ENCODE measurements around the gene PRDM16.

PRDM16 gene

GRCh38 chr1:3425486-3426215, 356.6 kb downstream of the PRDM16 start:
- no peak for DNase-seq

DNA sequence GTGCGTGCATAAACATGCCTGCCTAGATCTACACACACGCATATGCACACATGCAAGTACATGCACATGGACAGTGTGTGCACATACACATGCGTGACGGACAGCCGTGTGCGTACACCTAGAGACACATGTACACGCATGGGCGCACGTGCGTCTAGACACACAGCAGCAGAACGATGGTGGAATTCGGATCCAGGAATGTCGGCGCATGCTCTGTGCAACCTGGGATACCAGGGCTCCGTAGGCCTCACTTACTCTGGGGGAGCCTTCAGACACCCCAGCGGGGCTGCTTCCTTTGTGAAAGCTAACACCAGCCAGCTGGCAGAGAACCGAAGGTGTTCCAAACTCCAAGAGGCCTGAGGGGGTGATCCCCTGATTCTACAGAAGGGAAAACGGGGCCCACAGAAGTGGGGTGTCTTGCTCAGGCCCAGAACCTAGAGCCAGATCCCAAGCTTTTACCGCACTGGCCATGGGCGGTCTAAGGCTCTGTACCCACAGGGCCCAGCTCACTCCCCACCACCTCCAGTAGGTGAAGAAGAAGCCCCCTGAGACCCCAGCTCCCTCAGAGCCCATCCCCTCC, 358.0 kb downstream of the PRDM16 start:
- no peak for DNase-seq

GRCh38 chr1:3427711-3428704, 359.0 kb downstream of the PRDM16 start:
- no peak for DNase-seq

DNA sequence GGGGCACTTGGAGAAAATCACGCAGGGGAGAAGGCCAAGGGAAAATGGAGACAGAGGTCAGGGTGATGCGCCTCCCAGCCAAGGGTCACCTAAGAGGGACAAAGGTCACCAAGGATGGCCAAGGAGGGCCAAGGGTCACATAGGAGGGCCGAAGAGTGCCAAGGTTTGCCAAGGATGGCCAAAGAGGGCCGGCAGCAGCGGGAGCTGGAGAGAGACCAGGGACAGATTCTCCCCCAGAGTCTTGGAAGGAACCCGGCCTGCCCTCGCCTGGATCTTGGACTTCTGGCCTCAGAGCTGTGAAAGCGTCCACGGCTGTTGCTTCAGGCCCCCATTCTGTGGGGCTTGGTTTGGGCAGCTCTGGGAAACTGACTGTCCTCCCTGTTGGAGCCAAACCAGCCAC, 359.9 kb downstream of the PRDM16 start:
- DNase-seq, result no peak

DNA sequence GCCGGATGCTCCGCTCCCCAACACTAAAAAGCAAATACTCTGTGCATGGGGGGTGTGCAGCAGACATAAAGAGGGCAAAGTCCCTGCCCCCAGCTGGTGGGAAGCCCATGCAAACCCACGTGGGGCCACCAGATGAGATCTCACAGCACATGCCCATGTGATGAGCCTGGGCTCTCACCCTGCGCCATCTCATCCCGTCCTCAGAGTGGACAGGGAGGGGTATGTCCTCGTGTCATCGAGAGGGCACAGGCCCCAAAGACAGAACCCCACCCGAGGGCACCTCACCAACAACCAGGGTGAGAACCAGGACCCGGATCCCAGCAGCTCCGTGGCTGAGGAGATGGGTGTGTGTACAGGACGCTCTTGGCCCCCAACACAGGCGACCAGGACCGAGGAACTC, 360.3 kb downstream of the PRDM16 start:
- no peak for DNase-seq

GRCh38 chr1:3429766-3430165, 360.8 kb downstream of the PRDM16 start:
- DNase-seq, result no peak

GRCh38 chr1:3430406-3430805, 361.4 kb downstream of the PRDM16 start:
- no peak for DNase-seq

DNA sequence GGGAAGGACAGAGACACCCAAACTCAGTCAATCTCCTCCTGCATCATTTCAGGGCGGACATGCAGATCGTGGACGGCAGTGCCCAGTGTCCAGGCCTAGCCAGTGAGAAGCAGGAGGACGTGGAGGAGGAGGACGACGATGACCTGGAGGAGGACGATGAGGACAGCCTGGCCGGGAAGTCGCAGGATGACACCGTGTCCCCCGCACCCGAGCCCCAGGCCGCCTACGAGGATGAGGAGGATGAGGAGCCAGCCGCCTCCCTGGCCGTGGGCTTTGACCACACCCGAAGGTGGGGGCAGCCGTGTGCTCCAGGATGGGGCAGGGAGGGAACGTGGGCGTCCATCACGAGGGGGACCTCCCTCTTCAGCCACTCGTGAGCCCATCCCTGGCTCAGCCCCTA, 361.8 kb downstream of the PRDM16 start:
- DNase-seq, result no peak

GRCh38 chr1:3431266-3431665, 362.3 kb downstream of the PRDM16 start:
- DNase-seq, result no peak

GRCh38 chr1:3431686-3432085, 362.7 kb downstream of the PRDM16 start:
- no peak for DNase-seq

DNA sequence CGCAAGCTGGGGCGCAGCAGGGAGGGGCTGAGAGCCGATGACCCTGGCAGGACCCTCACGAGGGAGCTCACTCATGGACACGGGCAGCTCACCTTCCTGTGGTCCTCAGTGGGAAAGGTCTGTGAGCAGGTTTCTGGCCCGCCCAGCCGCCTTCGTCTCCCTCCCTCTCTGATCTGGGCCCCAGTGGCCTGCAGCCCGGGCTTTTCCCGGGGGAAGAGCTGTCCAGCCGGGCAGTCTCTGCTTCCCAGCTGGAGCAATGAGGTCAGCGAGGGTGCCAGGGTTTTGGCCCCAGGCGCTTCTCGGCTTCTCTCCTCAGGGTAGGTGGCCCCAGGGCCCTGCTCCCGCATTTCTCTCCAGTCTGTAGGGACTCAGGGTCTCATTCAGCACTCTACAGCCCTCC, 363.3 kb downstream of the PRDM16 start:
- DNase-seq, result no peak

GRCh38 chr1:3433076-3433475, 364.1 kb downstream of the PRDM16 start:
- no peak for DNase-seq

DNA sequence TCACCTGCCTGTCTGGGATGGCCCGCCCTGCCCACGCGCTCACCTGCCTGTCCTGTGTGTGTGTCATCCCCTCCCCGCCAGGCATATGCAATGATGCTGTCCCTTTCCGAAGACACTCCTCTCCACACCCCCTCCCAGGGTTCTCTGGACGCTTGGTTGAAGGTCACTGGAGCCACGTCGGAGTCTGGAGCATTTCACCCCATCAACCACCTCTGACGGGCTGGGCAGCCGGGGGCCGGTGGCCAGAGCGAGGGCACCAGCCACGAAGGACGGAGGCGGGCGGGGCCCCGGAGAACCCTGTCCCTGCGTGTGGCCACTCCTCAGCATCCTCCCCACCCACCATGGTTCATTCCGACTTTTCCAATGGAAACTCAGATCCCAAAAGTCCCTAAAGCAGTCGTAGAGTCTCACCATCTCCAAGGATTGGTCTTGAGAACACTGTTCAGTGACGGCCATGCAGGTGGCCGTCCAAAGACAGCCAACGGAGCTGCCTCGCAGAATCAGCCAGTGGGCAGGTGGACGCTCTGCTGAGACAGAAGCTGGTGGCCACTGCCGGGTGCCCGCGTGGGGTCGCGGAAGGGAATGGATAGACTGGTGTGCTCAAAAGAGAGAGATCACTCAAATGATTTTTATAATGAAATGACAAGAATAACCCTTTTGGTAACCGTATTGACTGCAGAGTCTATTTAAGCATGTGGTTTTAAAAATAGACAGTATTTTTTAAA, 364.8 kb downstream of the PRDM16 start:
- no peak for DNase-seq

GRCh38 chr1:3434406-3435110, 365.6 kb downstream of the PRDM16 start:
- DNase-seq, result no peak

GRCh38 chr1:3435666-3436065, 366.7 kb downstream of the PRDM16 start:
- DNase-seq, result no peak

GRCh38 chr1:3436451-3436850, 367.4 kb downstream of the PRDM16 start:
- DNase-seq, result no peak

- no peak for DNase-seq
Observed at GRCh38 chr1:3436901-3437300, 367.9 kb downstream of the PRDM16 start.

- no peak for DNase-seq
Observed at GRCh38 chr1:3438661-3439180, 369.7 kb downstream of the PRDM16 start.

DNA sequence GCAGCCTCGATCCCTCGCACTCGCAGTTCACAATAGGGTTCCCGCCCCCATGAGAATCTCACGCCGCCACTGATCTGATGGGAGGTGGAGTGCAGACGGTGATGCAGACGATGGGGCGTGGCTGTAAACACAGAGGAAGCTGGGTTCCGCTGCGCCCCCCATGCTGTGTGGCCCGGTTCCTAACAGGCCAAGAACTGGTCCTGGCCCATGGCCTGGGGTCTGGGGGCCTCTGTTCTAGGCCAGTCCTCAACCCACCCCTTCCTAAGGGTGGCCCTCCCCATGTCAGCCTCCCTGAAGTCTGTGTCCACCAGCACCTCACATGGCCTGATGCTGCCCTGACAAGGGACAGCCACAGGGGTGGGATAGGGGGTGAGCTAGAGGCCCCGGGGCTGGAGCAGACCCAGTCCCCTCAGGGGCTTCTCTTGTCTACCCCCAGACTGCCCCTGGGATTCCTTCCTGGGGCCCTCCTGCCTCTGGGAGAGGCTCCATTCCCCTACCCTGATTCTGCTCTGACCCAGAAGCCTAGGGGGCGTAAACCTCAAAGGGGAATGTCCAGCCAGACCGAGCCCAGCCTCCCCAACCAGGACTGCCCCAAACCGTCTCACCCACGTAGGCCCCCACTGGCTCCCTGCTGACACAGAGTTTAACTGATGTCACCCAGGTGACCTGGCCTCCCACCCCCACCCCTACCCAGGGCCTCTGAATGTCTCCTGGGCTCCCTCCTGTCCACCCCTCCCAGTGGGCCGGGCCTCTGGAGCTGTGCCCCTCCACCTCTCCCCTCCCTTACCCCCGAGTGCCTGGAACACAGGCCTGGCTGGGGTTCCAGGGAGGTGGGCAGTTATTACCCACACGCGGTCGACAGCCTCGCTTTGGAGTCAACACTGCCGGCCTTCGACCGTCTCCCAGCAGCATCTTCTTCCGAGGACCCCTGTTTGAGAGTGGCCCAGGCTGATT, 370.6 kb downstream of the PRDM16 start:
- no peak for DNase-seq

- no peak for DNase-seq
Observed at GRCh38 chr1:3440300-3440681, 371.3 kb downstream of the PRDM16 start.
